HG02884 (cell line): ENCODE results near the gene RCOR3.
"Not testable (repeated sequence)": the region's sequence is repeated elsewhere in the genome, so short reads cannot be mapped to it uniquely, and the experiment has no call there.

Source experiments
- ATAC-seq: cut with Tn5 transposase; IDR thresholded peaks from one replicate; pipeline ENCODE4 v1.9.1; 2021; ENCODE audit warnings: mild to moderate bottlenecking, moderate library complexity; ENCODE audit not compliant: unreplicated experiment

RCOR3 gene

DNA sequence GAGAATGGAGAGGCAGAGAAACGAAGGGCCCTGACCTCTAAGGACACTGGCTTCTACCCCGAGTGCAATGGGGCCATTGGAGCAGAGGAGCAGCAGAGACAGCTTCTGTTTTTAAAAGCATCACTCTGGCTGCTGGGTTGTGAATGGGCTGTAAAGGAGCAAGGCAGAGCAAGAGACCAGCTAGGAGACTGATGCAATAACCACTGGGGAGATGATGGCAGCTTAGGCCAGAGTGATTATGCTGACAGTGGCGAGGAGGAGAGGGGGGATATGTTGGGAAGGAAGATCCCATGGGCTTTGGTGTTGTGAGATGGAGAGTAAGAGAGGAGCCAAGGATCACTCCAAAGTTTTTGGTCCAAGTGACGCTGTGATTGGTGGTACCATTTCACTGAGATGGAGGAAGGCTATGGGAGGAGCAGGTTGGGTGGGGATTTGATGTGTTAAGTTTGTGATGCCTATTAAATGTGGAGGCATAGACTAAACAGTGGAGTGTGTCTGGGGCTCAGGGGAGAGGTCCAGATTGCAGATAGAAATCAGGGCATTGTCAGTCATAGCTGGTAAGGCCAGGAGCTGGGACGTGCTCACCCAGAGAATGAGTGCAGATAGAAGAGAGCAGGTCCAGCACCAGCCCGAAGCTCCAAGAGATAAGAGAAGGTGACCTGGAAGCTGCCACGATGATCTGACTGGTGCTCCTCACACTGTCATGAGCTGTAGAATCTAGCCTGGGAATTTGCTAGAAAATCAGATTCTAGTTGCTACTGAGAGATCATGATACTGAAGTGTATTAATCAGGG lies 78.5 kb downstream of the RCOR3 start:
- no peak for ATAC-seq

DNA sequence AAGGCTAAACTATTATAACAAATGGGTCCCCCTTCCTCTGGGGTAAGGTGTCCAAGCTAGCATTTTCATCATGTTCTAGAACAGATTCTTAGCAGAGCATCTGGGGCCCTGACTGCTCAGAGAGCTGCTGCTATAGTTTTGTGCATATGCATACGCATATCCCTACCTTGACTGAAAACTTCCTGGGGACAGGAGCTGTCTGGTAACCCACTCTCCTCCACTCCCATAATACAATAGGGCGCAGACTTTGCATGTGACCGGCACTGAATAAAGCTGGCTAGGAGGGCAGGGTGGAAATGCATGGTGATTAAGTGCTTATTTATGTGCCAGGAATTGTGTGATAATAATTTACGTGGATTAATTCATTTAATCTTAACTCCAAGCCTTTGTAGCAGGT lies 79.1 kb downstream of the RCOR3 start:
- no peak for ATAC-seq

DNA sequence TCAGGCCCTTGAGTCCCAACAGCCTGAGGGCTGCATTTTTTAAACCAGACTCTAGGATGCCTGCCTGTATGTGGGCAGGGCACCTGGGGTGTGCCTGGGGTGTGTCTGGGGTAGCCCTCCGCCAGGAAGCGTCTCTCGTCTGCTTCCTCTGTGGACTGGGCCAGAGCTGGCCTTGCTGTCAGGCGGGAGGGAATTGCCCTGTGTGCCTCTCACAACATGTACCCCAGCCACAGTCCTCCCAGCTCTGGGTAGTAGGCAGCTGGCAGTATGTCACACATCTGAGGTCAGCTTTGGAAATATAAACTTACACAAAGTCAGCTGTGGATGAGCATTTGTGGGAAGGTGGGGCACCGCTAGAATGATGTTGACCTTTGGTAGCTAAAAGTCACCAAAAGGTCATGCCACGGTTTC lies 80.5 kb downstream of the RCOR3 start:
- ATAC-seq, result no peak

DNA sequence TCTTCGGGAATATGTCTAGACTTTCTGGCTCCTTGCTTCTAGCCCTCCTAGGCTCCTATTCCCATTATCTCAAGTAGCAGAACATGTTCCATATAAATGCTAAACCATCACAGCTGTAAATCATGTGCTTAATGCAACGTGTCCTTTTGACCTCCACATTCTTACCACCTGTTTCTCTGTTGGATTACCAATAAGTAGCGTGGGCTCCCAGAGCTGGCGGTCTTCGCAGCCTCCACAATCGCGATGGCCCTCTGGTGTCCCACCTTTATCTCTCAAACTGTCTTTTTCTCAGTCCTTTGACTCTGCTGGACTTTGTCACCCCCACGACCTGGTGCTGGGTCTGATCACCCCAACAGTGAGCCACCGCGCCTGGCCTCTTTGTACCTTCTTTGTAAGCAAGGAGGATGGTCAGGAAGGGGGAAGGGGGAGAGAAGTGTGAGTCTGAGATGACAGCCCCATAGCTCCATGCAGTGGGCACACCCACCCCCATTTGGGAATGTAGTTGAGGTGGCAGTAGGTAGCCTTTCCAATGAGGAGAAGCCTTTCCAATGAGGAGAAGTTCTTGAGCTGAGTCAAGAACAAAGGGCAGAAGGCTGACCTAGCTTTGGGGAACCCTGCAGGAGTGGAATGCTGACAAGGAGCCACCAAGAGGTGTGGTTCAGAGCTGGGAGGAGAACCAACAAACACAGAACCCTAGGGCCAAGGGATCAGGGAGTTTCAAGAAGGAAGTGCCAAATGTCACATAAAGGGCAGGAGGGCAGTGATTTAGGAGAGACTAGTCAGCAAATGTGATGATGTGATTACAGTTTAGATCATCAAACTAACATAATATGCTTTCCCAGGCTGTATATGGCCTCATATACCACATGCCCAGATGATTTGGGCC lies 81.7 kb downstream of the RCOR3 start:
- ATAC-seq, result no peak

DNA sequence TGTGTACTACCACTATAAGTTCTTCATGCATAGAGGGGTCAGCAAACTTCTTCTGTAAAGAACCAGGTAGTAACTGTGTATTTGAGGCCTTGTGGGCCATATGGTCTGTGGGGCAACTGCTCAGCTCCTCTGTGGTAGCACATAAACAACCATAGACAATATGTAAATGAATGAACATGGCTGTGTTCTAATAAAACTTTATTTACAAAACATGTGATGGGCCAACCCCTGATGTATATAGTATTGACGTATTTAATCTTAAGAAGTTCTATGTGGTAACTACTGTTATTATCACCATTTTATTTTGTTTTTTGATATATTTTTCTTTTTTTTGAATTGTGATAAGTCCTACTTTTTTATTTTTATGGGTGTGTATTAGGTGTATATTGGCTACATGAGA lies 82.8 kb downstream of the RCOR3 start:
- ATAC-seq, result no peak

DNA sequence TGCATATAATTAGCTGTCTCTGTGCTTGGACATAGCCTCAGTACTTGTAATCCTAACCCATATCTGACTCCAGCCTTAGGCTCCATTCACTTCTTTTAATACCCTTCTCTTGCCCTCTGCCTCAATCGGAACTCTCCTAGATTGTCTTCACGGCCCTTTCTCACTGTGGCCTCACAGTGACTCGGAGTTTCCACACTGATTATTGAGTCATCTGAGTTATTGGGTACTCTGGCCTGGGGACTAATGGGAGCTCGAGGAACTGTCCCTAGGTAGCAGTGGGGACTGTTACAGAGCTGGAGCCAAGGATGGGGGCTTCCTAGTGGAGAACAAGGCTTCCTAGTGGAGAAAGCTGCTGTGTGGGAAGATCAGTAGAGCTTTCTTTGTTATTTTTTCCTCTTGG lies 84.4 kb downstream of the RCOR3 start:
- no peak for ATAC-seq

DNA sequence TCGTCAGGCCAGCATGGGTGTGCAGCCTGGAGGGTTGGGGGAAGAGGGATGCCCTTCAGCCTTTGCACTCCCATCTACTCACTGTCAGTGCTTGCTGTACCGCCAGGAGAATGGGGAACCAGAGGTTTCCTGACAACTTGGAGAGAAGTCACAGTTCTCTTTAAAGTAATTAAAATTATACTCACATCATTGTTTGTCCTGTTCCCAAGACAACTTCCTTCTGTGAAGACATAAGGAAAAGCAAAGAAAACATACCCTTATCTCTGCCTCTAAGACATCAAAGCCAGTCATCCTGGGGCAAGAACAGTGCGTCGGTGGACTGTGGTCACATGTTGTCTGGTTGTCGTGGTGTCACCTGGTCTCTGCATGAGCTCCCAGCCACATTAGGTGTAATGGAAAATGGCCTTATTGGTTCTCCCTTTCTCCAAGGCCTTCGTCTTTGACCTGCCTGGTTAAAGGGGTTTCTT lies 85.0 kb downstream of the RCOR3 start:
- no peak for ATAC-seq

DNA sequence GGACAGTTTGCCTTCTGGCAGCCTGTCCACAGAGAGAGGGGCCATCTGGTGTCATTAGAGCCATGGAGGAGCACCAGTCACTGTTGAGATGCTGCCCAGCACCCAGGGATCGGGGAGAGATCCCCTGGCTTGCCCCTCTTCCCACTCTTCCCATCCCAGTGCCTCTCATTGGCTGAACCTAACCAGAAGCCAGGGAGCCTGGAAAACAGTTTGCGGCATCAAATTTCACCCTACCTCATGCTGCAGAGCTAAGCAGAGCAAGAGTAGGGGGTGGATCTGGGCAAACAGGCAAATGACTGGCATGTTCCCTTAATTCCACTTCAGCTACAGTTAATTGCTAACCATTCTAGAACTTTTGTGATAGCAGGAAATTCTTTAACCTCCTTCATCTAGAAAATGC lies 86.6 kb downstream of the RCOR3 start:
- no peak for ATAC-seq

DNA sequence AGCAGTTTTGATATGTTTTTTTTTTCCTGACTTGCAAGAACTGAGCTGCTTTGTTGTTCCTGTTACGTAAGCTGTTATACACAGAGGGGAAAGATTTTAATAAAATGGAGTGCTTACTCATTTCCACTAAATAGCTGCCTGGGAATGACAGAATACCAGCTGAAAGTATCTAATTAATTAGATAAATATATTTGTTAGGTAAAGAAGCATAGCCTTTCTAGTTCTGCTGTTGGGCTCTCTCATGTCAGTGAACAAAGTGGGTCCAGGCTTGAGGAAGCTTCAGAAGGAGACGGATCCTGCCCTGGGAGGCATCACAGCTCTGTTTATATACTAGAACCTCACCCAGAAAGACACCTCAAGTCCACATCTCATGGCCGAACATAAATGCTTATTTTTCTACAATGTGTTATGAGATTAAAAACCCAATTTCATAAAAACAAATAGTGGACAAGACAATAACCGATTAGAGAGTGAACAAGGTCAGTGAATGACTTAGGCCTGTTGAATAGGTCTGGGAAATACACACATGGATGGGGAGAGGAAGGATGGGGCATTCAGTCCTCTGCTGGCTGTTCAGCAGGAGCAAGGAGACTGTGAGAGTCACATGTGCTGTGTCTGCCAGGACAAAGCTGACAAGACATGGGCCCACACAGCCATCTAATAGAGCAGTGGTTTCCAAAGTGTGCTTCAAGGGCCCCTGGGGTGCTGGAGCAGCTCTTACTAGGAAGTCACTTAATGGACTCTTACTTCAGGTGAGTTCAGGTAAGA lies 88.1 kb downstream of the RCOR3 start:
- no peak for ATAC-seq

DNA sequence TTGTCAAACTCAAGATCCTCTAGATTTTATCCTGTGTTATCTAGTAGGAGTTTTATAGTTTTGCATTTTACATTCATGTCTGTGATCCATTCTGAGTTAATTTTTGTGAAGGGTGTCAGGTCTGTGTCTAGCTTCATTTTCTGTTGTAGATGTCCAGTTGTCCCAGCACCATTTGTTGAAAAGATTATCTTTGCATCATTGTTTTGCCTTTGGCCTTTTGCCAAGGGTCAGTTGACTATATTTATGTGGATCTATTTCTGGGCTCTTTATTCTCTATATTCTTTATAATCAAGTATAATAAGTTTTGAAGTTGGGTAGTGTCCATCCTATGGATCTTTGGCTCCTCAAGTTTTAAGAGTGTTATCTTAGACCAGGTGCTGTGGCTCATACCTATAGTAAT lies 89.4 kb downstream of the RCOR3 start:
- ATAC-seq, result no peak

DNA sequence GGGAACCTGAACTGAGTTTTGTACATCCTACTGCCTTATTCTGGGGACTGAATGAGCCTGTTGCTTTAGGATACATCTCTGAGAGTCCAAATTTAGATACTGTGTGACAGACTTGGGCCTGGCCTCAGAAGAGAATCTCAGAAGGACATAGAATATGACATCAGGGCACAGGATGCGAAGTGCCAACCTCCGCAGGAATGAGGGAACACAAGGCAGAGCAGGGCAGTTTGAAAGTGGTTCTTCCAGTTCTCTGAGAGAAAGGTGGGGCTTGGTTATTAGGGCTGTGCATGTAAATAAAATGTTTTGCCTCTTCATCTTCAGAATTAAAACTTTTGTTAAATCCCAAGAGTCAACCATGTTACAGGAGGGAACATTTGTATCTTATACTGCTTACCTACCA lies 90.6 kb downstream of the RCOR3 start:
- ATAC-seq, result no peak

DNA sequence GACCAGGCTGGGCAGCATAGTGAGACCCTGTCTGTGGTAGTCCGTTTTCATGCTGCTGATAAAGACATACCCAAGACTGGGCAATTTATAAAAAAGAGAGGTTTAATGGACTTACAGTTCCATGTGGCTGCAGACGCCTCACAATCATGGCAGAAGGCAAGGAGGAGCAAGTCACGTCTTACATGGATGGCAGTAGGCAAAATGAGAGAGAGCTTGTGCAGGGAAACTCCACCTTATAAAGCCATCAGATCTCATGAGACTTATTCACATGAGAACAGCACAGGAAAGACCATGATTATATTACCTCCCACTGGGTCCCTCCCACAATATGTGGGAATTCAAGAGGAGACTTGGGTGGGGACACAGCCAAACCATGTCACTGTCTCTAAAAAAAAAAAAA lies 92.9 kb downstream of the RCOR3 start:
- ATAC-seq, result not testable (repeated sequence)

DNA sequence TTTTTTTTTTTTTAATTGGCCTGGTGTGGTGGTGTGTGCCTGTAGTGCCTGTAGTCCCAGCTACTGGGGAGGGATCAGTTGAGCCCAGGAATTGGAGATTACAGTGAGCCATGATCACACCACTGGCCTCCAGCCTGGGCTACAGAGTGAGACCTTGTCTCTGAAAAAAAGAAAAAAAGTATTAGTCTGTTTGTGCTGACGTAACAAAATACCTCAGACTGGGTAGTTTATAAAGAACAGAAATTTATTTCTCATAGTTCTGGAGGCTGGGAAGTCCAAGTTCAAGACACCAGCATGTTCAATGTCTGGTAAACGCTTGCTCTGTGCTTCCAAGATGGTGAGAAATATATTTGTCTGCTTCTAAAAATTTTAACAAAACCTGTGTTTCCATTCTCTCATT lies 93.3 kb downstream of the RCOR3 start:
- no peak for ATAC-seq

DNA sequence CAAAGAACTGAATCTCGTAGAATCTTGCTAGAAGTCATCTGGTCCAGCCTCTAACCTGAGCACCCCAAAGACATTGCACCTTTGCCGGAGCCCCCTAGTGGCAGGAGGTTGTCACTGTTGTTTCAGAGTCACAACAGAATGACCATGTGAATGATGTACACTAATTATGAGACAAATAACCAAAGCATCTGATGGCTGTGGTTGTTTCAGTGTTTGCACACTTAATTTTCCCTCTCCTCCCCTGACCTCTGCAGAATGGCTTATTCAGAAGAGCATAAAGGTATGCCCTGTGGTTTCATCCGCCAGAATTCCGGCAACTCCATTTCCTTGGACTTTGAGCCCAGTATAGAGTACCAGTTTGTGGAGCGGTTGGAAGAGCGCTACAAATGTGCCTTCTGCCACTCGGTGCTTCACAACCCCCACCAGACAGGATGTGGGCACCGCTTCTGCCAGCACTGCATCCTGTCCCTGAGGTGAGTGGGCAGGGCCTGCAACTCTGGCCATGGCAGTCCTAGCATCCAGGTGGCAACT lies 93.9 kb downstream of the RCOR3 start:
- ATAC-seq, result peak; percentile 91

DNA sequence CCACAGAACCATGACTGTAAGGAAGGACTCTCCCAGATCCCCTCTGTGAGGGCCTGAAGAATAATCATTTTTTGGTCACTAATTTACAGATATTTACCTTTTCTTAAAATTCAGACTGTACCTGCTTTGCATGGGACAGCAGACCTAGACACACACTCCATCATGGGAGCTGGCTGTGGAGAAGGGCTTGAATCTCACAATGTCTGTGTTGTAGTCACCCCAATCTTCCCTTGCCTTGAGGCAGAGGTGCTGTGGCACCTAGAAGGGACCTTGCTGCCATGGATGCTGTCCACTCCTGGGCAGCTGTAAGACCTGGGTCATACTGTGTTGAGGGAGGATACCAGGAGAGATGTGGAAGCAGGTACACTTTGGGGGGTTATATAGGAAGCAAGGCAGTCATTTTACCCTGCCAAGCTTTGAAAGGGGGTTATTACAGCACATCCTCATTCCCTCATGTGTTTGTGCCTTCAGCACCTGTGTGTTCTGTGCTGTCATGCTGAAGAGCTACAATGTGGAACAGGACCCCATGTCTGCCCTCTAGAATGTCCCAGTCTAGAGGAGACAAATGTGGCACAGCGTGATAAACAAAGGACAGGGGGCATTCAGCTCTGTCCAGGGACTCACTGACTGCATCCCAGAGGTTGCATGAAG lies 94.5 kb downstream of the RCOR3 start:
- no peak for ATAC-seq

DNA sequence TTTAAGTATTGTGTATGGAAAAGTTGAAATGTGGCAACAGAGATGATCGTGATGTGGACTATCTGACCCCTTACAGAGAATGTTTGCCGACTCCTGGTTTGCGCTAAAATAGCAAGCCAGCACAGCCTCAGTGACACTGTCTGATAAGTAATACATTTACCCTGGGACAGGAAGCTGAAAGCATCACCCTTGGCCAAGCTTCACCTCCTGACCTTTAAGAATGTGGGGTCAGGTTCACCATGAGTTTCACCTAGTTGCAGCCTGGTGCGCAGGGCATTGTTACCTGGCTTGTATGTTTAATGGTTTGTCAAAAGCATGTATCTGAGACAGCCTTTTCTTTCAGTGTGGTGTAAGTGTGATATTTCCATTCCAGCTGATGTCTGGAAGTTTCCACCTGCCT lies 96.7 kb downstream of the RCOR3 start:
- no peak for ATAC-seq

DNA sequence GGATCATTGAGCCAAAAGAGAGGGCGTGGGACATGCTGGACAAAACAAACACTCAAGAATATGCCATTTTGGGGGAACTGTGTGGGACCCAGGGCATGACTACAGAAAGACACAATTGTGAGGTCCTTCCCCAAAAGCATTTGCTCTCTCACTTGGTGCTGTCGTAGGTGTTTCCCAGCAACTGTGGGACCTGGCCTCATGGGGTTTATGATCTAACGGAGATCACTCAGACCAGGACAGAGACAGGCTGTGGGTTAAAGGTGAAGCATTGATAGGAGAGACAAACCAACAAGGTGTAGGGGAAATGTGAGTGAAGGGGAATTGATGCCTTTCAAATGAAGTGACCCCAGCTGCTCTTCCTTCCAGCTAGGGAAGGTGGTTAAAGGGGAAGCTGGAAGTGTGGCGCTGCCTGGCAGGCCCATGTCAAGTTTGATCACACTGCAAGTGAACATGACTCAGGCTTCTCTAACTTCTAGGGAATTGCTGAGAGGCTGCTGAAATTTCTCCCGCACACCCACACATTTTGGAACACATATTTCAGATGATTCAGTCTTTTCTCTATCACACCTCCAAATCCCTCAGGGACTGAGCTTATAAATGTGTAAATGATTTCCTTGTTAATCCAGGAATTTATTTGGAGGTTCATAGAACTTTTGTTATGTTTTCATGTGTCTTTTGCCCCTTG lies 97.7 kb downstream of the RCOR3 start:
- no peak for ATAC-seq

DNA sequence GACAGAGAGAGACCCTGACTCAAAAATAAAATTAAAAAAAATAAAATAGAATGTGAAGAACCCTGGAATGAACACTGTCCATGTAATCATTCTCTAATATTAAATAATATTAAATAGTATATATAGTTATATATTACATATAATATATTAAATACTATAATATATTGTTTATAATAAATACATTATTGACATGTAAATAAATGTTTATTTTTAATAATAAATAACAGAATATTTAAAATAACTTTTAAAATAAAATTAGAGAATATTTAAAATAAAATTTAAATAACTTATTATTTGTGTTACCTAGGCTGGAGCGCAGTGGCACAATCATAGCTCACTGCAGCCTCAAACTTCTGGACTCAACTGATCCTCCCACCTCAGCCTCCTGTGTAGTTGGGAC lies 99.5 kb downstream of the RCOR3 start:
- ATAC-seq, result no peak

DNA sequence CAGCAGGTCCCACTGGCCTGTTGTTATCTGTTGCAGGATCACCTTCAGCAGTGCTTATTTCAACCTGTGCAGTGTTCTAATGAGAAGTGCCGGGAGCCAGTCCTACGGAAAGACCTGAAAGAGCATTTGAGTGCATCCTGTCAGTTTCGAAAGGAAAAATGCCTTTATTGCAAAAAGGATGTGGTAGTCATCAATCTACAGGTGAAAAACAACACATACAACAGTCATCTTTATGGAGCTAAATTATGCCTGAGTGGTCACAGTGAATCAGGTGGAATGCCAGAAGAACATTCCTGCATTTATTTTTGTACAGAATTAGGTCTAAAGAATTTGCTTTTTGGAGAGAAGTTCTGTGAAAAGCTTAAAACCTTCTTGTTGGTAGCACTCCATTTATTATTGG lies 100.7 kb downstream of the RCOR3 start:
- no peak for ATAC-seq

DNA sequence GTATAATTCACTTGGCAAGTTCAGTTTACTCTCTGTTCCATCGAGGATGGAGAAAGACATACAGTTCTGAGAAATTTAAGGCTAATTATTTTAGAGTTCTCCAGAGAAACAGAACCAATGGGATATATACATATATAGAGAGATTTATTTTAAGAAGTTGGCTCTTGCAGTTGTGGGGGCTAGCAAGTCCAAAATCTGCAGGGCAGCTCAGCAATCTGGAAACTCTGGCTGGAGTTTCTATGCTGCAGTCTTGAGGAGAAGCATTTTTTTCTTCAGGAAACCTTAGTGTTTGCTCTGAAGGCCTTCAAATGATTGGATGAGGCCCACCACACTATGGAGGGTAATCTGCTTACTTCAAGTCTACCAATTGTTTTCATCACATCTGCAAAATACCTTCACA lies 102.0 kb downstream of the RCOR3 start:
- no peak for ATAC-seq
